HepG2 (cell line): ENCODE results near the gene ZFP1. TPM values are rescaled to one million over a fixed set of nuclear protein-coding genes. Genes with fewer than 3 reads are reported as not detected.

Source experiments
- ASH2L ChIP-seq: fragments of 300-600, 200-600 bp; sonication (generic); IDR thresholded peaks from 2 replicates; pipeline ENCODE4 v1.7.0; 2017; ENCODE audit warnings: low read depth, mild to moderate bottlenecking, moderate library complexity, mixed read lengths, low read length; ENCODE audit not compliant: insufficient read length
- HINFP ChIP-seq: sonication (generic); formaldehyde crosslinking; IDR thresholded peaks from 2 replicates; pipeline ENCODE4 v1.4.0; 2020; ENCODE audit warnings: low read depth, mild to moderate bottlenecking, missing genetic modification reagents
- KMT2A ChIP-seq: sonication (generic); formaldehyde crosslinking; IDR thresholded peaks from 2 replicates; pipeline ENCODE4 v1.4.0; 2020; ENCODE audit warnings: missing genetic modification reagents
- MEIS1 ChIP-seq: sonication (generic); formaldehyde crosslinking; IDR thresholded peaks from 2 replicates; pipeline ENCODE4 v1.9.0; 2021; ENCODE audit warnings: mild to moderate bottlenecking, missing genetic modification reagents, moderate library complexity, borderline replicate concordance
- NCOR1 ChIP-seq: fragments of 200-600 bp; sonication (generic); IDR thresholded peaks from 2 replicates; pipeline ENCODE4 v1.7.0; 2017; ENCODE audit warnings: antibody characterized with exemption, low read length, borderline replicate concordance
- NFYC ChIP-seq: IDR thresholded peaks from 2 replicates; pipeline ENCODE4 v1.6.1; 2016; ENCODE audit warnings: missing genetic modification reagents, missing compliant biosample characterization
- NR2C2 ChIP-seq: sonication (generic); formaldehyde crosslinking; IDR thresholded peaks from 2 replicates; pipeline ENCODE4 v1.4.0; 2020; ENCODE audit warnings: missing genetic modification reagents, mild to moderate bottlenecking, moderate library complexity, borderline replicate concordance
- NR2F6 ChIP-seq, 2 experiments: IDR thresholded peaks; 2 replicates each; pipeline ENCODE4 v1.6.1; 2016; ENCODE audit warnings: antibody characterized with exemption in 1 of 2, mild to moderate bottlenecking in 1 of 2
- RFXAP ChIP-seq: sonication (generic); formaldehyde crosslinking; IDR thresholded peaks from 2 replicates; pipeline ENCODE4 v1.4.0; 2020; ENCODE audit warnings: missing genetic modification reagents, borderline replicate concordance
- SCMH1 ChIP-seq: sonication (generic); formaldehyde crosslinking; IDR thresholded peaks from 2 replicates; pipeline ENCODE4 v1.9.0; 2021; ENCODE audit warnings: missing genetic modification reagents, mild to moderate bottlenecking, borderline replicate concordance
- TGIF2 ChIP-seq: IDR thresholded peaks from 2 replicates; pipeline ENCODE4 v1.6.1; 2016; ENCODE audit warnings: control low read depth, missing compliant biosample characterization
- ZBTB21 ChIP-seq: sonication (generic); formaldehyde crosslinking; IDR thresholded peaks from 2 replicates; pipeline ENCODE4 v1.4.0; 2020; ENCODE audit warnings: missing genetic modification reagents
- ZBTB34 ChIP-seq: sonication (generic); formaldehyde crosslinking; IDR thresholded peaks from 2 replicates; pipeline ENCODE4 v1.8.0; 2022; ENCODE audit warnings: mild to moderate bottlenecking, missing genetic modification reagents
- ZC3H13 ChIP-seq: sonication (generic); formaldehyde crosslinking; IDR thresholded peaks from 2 replicates; pipeline ENCODE4 v1.8.1; 2023; ENCODE audit warnings: mild to moderate bottlenecking, missing genetic modification reagents, moderate library complexity
- ZKSCAN5 ChIP-seq: sonication (generic); formaldehyde crosslinking; IDR thresholded peaks from 2 replicates; pipeline ENCODE4 v1.5.1; 2020; ENCODE audit warnings: mild to moderate bottlenecking, missing genetic modification reagents
- ZMYM3 ChIP-seq: sonication (generic); formaldehyde crosslinking; IDR thresholded peaks from 2 replicates; pipeline ENCODE4 v1.5.1; 2020; ENCODE audit warnings: mild to moderate bottlenecking, missing genetic modification reagents
- ZNF142 ChIP-seq: sonication (generic); formaldehyde crosslinking; IDR thresholded peaks from 2 replicates; pipeline ENCODE4 v1.4.0; 2020; ENCODE audit warnings: missing genetic modification reagents
- ZNF354B ChIP-seq: sonication (generic); formaldehyde crosslinking; IDR thresholded peaks from 2 replicates; pipeline ENCODE4 v1.8.0; 2022; ENCODE audit warnings: mild to moderate bottlenecking, missing genetic modification reagents
- ZNF501 ChIP-seq: sonication (generic); formaldehyde crosslinking; IDR thresholded peaks from 2 replicates; pipeline ENCODE4 v1.5.1; 2020; ENCODE audit warnings: mild to moderate bottlenecking, moderate library complexity, missing genetic modification reagents
- ZNF749 ChIP-seq: sonication (generic); formaldehyde crosslinking; IDR thresholded peaks from 2 replicates; pipeline ENCODE4 v1.8.0; 2022; ENCODE audit warnings: mild to moderate bottlenecking, missing genetic modification reagents, moderate library complexity, borderline replicate concordance
- ZNF816 ChIP-seq: sonication (generic); formaldehyde crosslinking; IDR thresholded peaks from 2 replicates; pipeline ENCODE4 v1.8.0; 2022; ENCODE audit warnings: missing genetic modification reagents, mild to moderate bottlenecking, borderline replicate concordance
- polyA plus RNA-seq, 8 experiments: library from polyadenylated mRNA; depleted of rRNA in 3 of 8; stranded (reverse) in 7 of 8; unstranded in 1 of 8; fragments of >200 nt; fragmentation: Illumina TruSeq in 4 of 8; extraction: Trizol in 4 of 8; gene quantifications; 2 replicates each; pipeline versions ENCODE4 v1.2.1 to v1.2.3, GENCODE V29; 2011 to 2016; ENCODE audit warnings: low read depth in 4 of 8, missing spikeins in 1 of 8, mixed read lengths in 1 of 8; ENCODE audit not compliant: insufficient read depth in 1 of 8
- total RNA-seq, 5 experiments: library from RNA; depleted of rRNA; stranded (reverse); fragments of >200 nt; fragmentation: Illumina TruSeq; extraction: Trizol; gene quantifications; 2 replicates each; pipeline ENCODE4 v1.2.3, GENCODE V29; 2016; ENCODE audit warnings: low read depth in 1 of 5

The ZFP1 gene
- total and polyA plus RNA-seq, 2 of the 13 experiments (the other 11 are each of a cell fraction or from before 2014, with no cell fraction given) = 8.3 to 14.0 TPM

- TF ChIP-seq ZNF816 (CRISPR knock-in tag) = no peak; the same call in 1 of the 2 replicates
- no peak for TF ChIP-seq KMT2A (CRISPR knock-in tag)
- TF ChIP-seq RFXAP (CRISPR knock-in tag) = no peak
- TF ChIP-seq NR2F6 (IDR thresholded peaks at IDR 0.05) = peak; percentile 75
- TF ChIP-seq NR2F6 (CRISPR knock-in tag; IDR thresholded peaks at IDR 0.05) = peak; percentile 44; the same call in 1 of the 2 replicates
- no peak for TF ChIP-seq ZNF354B (CRISPR knock-in tag)
- no peak for TF ChIP-seq MEIS1 (CRISPR knock-in tag)
- TF ChIP-seq ASH2L = no peak
- no peak for TF ChIP-seq ZNF749 (CRISPR knock-in tag)
- no peak for TF ChIP-seq ZBTB21 (CRISPR knock-in tag)
- TF ChIP-seq ZMYM3 (CRISPR knock-in tag) = 0 out of 2 replicates have a peak, but pooled peaks have one; percentile 13
- TF ChIP-seq SCMH1 (CRISPR knock-in tag) = no peak
- no peak for TF ChIP-seq TGIF2 (CRISPR knock-in tag)
- TF ChIP-seq ZKSCAN5 (CRISPR knock-in tag) = no peak
- peak; percentile 66; the same call in 1 of the 2 replicates for TF ChIP-seq NCOR1
- TF ChIP-seq ZNF501 (CRISPR knock-in tag) = no peak
- peak; percentile 59; the same call in 1 of the 2 replicates for TF ChIP-seq ZBTB34
- no peak for TF ChIP-seq ZC3H13 (CRISPR knock-in tag)
- peak; percentile 70; the same call in 1 of the 2 replicates for TF ChIP-seq NR2C2
- no peak for TF ChIP-seq HINFP (CRISPR knock-in tag)
- TF ChIP-seq ZNF142 (CRISPR knock-in tag) = peak; percentile 79
- TF ChIP-seq NFYC (CRISPR knock-in tag) = no peak
These were observed 29.3 kb upstream of the ZFP1 start (continued) for GRCh38 chr16:75118943-75119539.
